ENCODE data around the gene SFSWAP. TPM values are rescaled to one million over a fixed set of nuclear protein-coding genes. Genes with fewer than 3 reads are reported as not detected.

Gene SFSWAP
- total RNA-seq, 1 experiment from 2014 or later, result 48.1 TPM

GRCh38 chr12:131843527-131843926, 132.6 kb downstream of the SFSWAP start:
- no peak overlapping the region for H3K4me3 Mint-ChIP-seq
- no peak for DNase-seq

More at GRCh38 chr12:131843527-131843926, 132.6 kb downstream of the SFSWAP start:
- no peak overlapping the region for H2BK12ac ChIP-seq (ENCODE audit: insufficient read length, low read depth, low read length)
- H3K4ac ChIP-seq (ENCODE audit: low read depth, low read length), result no peak overlapping the region
- H3K27me3 ChIP-seq (ENCODE audit: insufficient read depth, low read length), result no peaks in the 10 kb centered on the region
- H3K4me1 Mint-ChIP-seq, result no peaks in the 10 kb centered on the region
- no peaks in the 10 kb centered on the region for H3K23me2 ChIP-seq (ENCODE audit: insufficient read length, low read depth, low read length, poor library complexity, severe bottlenecking)
- no peaks in the 10 kb centered on the region for H3K79me2 ChIP-seq (ENCODE audit: insufficient read depth, low read length)
- no peak overlapping the region for H2AK5ac ChIP-seq (ENCODE audit: insufficient read length, low read length)
- H4K5ac ChIP-seq (ENCODE audit: insufficient read length, low read depth, low read length), result no peak overlapping the region
- H2BK120ac ChIP-seq (ENCODE audit: low read depth, low read length, poor library complexity, severe bottlenecking), result no peak overlapping the region
- H3K14ac ChIP-seq (ENCODE audit: insufficient read depth, low read length), result no peak overlapping the region
- H3K9me3 Mint-ChIP-seq, result no peaks in the 10 kb centered on the region
- no peak overlapping the region for H3K27ac ChIP-seq (ENCODE audit: insufficient read length, low read depth, low read length)
- H3K18ac ChIP-seq (ENCODE audit: insufficient read length, low read depth, low read length), result no peak overlapping the region
- no peak overlapping the region for H4K8ac ChIP-seq (replicated peaks; ENCODE audit: insufficient read length, low read depth, low read length)
- no peak overlapping the region for H3K9ac ChIP-seq (ENCODE audit: extremely low read depth, insufficient read length, low read length)
- no peak overlapping the region for H2BK5ac ChIP-seq (ENCODE audit: insufficient read length, low read length)
- H2BK20ac ChIP-seq (ENCODE audit: low read depth, low read length, poor library complexity, severe bottlenecking), result no peak overlapping the region
- H3K9me3 ChIP-seq (ENCODE audit: control insufficient read depth, low read depth, low read length), result no peaks in the 10 kb centered on the region
- H2AFZ ChIP-seq (ENCODE audit: low read length), result no peak overlapping the region
- no peak overlapping the region for H3K27ac Mint-ChIP-seq
- H3K4me1 ChIP-seq (ENCODE audit: insufficient read depth, low read length), result no peaks in the 10 kb centered on the region
- no peak overlapping the region for H4K91ac ChIP-seq (ENCODE audit: insufficient read length, low read depth, low read length)
- TF ChIP-seq CTCF (conservative IDR thresholded peaks at IDR 0.05), result no peak
- WGBS (ENCODE audit: extremely low coverage, insufficient read length, low lambda C conversion rate), result no CpG with 5 or more reads among the region's 16 CpGs
- no peak overlapping the region for H3K4me2 ChIP-seq (ENCODE audit: insufficient read depth, insufficient read length, low read length)
- no peaks in the 10 kb centered on the region for H3K27me3 Mint-ChIP-seq (ENCODE audit: low read depth)
- peaks cover 12 to 38% (median 20%) of the 10 kb centered on the region in 3 experiments for H3K36me3 Mint-ChIP-seq (ENCODE audit: insufficient read depth in 1 of 3, low read depth in 3 of 3)
- H3K23ac ChIP-seq (ENCODE audit: insufficient read length, low read depth, low read length), result no peak overlapping the region
- H3K79me1 ChIP-seq (ENCODE audit: insufficient read depth, low read depth, low read length, poor library complexity, severe bottlenecking), result no peaks in the 10 kb centered on the region
- no peaks in the 10 kb centered on the region for H4K20me1 ChIP-seq (ENCODE audit: control insufficient read depth, insufficient read depth, insufficient read length)
- no peak overlapping the region for H2BK15ac ChIP-seq (ENCODE audit: low read depth, low read length)
- no peak overlapping the region for H3T11ph ChIP-seq (ENCODE audit: low read length)
- H3K56ac ChIP-seq (ENCODE audit: insufficient read length, low read depth, low read length), result no peak overlapping the region

Data from H9 (cell line).